K562 (cell line): ENCODE results near the gene GOLGA5. TPM values are rescaled to one million over a fixed set of nuclear protein-coding genes. Genes with fewer than 3 reads are reported as not detected.

ENCODE experiments used
- LARP7 ChIP-seq: fragments of 450-650 bp; IDR thresholded peaks from 2 replicates; pipeline ENCODE4 v1.6.1; 2016
- MEF2A ChIP-seq: IDR thresholded peaks from 2 replicates; pipeline ENCODE4 v1.6.1; 2011; ENCODE audit warnings: low read depth, mild to moderate bottlenecking, low read length, moderate library complexity; ENCODE audit not compliant: control insufficient read depth
- ZNF561 ChIP-seq: fragments of 450-650 bp; formaldehyde crosslinking; conservative IDR thresholded peaks from 2 replicates; pipeline ENCODE4 v1.4.0; 2020; ENCODE audit warnings: mild to moderate bottlenecking, moderate library complexity
- polyA plus RNA-seq, 8 experiments: library from polyadenylated mRNA; depleted of rRNA in 4 of 8; stranded (reverse) in 5 of 8; unstranded in 3 of 8; fragments of >200 nt; fragmentation: Nextera tagmentation in 2 of 8; fragmentation: Illumina TruSeq in 1 of 8; extraction: Ambion mirVana in 2 of 8; extraction: Trizol in 1 of 8; gene quantifications; 2 replicates each; pipeline versions ENCODE4 v1.2.1 to v1.2.3, GENCODE V29; 2011 to 2014; ENCODE audit warnings: inconsistent platforms in 1 of 8, missing spikeins in 1 of 8
- total RNA-seq, 7 experiments: library from RNA; depleted of rRNA in 6 of 7; stranded (reverse); fragments of >200 nt in 6 of 7; fragmentation: Illumina TruSeq in 2 of 7; extraction: Trizol in 2 of 7; gene quantifications; 2 replicates each; pipeline versions ENCODE4 v1.2.1 to v1.2.3, GENCODE V29; 2011 to 2021; ENCODE audit warnings: low replicate concordance in 1 of 7
- TF ChIP-seq, protein P1 (sequence below): sonication (generic); formaldehyde crosslinking; IDR thresholded peaks from 2 replicates; pipeline ENCODE4 v1.8.0; 2023; ENCODE audit warnings: missing genetic modification reagents, mild to moderate bottlenecking, borderline replicate concordance
- TF ChIP-seq, protein P2 (sequence below): sonication (generic); formaldehyde crosslinking; IDR thresholded peaks from 2 replicates; pipeline ENCODE4 v1.4.0; 2020; ENCODE audit warnings: mild to moderate bottlenecking, missing genetic modification reagents
- TF ChIP-seq, protein P3 (sequence below): sonication (generic); formaldehyde crosslinking; IDR thresholded peaks from 2 replicates; pipeline ENCODE4 v1.9.0; 2022; ENCODE audit warnings: mild to moderate bottlenecking, missing genetic modification reagents

Gene GOLGA5
- total and polyA plus RNA-seq, 9 of the 15 experiments (the other 6 are each of a cell fraction or from before 2014, with no cell fraction given), result 5.7 to 19.6 (median 12.7) TPM

DNA sequence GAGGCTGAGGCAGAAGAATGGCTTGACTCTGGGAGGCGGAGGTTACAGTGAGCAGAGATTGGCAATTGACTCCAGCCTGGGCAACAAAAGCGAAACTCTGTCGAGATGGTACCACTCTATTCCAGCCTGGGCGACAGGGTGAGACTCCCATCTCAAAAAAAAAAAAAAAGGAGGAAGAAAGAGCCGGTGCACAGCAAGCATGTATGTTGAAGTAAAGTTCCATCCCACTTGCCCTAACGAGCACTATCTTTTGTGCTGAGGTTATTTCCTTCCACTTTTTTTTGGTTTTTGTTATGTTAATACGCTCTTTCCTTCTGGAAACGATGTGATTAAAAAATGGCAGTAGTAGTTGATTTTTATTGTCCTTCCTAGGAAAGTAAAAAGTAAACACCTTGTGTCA is 19.5 kb upstream of the GOLGA5 start (continued):
- TF ChIP-seq, protein P1, sequence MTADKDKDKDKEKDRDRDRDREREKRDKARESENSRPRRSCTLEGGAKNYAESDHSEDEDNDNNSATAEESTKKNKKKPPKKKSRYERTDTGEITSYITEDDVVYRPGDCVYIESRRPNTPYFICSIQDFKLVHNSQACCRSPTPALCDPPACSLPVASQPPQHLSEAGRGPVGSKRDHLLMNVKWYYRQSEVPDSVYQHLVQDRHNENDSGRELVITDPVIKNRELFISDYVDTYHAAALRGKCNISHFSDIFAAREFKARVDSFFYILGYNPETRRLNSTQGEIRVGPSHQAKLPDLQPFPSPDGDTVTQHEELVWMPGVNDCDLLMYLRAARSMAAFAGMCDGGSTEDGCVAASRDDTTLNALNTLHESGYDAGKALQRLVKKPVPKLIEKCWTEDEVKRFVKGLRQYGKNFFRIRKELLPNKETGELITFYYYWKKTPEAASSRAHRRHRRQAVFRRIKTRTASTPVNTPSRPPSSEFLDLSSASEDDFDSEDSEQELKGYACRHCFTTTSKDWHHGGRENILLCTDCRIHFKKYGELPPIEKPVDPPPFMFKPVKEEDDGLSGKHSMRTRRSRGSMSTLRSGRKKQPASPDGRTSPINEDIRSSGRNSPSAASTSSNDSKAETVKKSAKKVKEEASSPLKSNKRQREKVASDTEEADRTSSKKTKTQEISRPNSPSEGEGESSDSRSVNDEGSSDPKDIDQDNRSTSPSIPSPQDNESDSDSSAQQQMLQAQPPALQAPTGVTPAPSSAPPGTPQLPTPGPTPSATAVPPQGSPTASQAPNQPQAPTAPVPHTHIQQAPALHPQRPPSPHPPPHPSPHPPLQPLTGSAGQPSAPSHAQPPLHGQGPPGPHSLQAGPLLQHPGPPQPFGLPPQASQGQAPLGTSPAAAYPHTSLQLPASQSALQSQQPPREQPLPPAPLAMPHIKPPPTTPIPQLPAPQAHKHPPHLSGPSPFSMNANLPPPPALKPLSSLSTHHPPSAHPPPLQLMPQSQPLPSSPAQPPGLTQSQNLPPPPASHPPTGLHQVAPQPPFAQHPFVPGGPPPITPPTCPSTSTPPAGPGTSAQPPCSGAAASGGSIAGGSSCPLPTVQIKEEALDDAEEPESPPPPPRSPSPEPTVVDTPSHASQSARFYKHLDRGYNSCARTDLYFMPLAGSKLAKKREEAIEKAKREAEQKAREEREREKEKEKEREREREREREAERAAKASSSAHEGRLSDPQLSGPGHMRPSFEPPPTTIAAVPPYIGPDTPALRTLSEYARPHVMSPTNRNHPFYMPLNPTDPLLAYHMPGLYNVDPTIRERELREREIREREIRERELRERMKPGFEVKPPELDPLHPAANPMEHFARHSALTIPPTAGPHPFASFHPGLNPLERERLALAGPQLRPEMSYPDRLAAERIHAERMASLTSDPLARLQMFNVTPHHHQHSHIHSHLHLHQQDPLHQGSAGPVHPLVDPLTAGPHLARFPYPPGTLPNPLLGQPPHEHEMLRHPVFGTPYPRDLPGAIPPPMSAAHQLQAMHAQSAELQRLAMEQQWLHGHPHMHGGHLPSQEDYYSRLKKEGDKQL (CRISPR knock-in tag), result no peak
- TF ChIP-seq MEF2A, result no peak
- no peak for TF ChIP-seq ZNF561
- TF ChIP-seq LARP7, result no peak
- TF ChIP-seq, protein P2, sequence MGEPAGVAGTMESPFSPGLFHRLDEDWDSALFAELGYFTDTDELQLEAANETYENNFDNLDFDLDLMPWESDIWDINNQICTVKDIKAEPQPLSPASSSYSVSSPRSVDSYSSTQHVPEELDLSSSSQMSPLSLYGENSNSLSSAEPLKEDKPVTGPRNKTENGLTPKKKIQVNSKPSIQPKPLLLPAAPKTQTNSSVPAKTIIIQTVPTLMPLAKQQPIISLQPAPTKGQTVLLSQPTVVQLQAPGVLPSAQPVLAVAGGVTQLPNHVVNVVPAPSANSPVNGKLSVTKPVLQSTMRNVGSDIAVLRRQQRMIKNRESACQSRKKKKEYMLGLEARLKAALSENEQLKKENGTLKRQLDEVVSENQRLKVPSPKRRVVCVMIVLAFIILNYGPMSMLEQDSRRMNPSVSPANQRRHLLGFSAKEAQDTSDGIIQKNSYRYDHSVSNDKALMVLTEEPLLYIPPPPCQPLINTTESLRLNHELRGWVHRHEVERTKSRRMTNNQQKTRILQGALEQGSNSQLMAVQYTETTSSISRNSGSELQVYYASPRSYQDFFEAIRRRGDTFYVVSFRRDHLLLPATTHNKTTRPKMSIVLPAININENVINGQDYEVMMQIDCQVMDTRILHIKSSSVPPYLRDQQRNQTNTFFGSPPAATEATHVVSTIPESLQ, result no peak
- TF ChIP-seq, protein P3, sequence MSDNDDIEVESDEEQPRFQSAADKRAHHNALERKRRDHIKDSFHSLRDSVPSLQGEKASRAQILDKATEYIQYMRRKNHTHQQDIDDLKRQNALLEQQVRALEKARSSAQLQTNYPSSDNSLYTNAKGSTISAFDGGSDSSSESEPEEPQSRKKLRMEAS (CRISPR knock-in tag), result no peak
